GM21786 (cell line): ENCODE measurements around the gene PELI2.
A peak's percentile ranks its signal among the peaks of the same experiment; 100 is the strongest.

ENCODE experiments used
- ATAC-seq: cut with Tn5 transposase; IDR thresholded peaks from one replicate; pipeline ENCODE4 v1.9.1; 2021; ENCODE audit not compliant: unreplicated experiment

The PELI2 gene, protein sequence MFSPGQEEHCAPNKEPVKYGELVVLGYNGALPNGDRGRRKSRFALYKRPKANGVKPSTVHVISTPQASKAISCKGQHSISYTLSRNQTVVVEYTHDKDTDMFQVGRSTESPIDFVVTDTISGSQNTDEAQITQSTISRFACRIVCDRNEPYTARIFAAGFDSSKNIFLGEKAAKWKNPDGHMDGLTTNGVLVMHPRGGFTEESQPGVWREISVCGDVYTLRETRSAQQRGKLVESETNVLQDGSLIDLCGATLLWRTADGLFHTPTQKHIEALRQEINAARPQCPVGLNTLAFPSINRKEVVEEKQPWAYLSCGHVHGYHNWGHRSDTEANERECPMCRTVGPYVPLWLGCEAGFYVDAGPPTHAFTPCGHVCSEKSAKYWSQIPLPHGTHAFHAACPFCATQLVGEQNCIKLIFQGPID

DNA sequence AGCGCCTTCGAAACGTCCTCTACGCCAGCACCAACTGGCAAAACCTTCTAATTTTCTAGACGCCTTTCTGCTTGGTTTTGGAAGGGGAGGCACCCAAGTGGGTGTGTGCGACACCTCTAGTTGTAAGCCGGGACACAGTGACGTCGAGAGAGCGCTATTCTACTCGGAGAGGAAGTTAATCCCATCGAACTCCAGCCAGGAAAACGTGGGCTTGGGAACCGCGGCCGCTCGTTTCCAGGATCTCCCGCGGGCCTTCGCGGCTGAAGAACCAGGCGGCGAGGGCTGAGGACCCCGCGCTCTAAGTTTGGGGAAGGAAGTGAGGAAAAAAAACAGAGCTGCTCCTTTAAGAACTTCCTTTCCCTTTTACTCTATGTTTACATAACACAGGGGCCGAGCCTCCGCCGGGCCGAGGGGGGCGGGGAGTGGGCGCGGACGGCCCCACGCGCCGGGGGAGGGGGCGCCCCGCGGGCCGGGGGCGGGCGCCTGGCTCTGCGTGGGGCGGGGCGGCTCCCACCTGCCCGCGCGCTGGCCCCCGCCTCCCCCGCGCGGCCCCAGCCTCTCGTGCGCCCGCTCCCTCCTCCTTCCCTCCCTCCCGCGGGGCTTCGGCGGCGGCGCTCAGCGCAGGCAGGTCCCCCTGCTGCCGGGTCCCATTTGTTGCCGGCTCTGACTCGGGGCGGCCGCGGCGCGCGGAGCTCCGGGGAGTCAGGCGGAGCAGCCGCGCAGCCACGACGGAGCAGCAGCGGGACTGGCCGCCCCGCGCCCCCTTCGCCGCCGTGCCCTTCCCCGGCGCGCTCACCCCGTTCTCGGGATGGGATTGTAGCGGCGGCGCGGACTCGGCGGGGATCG, at the start of gene PELI2:
TSS of gene PELI2 (plus strand) at position 647 of the 846 bp plus-strand sequence. CDS start 250 bp downstream, outside the sequence.
- ATAC-seq, result peak; percentile 60

DNA sequence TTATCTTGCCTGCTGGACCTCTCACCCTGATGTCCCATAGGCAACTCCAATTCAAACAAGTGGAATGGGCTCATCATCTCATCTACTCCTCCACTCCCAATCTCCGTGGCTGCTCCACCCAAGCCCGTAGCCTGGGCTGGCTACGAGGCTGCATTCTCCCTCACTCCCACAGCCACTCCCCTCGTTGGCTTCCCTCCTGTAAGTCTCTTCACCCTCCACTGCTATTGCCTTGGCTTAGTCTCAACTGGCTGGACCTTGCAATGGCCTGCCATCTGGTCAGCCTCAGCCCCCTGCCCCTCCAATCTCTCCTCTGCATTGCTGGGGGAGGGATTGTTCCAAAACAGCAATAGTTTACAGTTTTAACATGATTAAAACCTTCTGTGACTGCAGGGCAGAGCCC, 44.4 kb upstream of the PELI2 start:
- ATAC-seq, result no peak

DNA sequence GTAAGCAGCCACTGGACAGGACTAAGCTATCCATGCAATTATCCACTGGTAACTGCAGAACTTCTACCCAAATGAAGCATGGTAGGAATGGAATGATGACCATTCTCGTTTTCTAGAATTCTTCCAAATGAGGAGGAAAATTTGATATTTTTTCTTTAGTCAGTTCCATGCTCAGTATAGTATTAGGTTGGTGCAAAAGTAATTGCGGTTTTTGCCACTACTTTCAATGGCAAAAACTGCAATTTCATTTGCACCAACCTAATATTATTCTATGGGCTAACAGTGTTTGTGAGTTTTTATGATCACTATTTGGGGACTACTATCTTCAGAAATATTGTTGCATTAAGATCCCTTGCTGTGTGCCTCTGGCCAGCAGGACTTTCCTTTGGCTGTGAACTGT, 42.9 kb upstream of the PELI2 start:
- ATAC-seq, result no peak

DNA sequence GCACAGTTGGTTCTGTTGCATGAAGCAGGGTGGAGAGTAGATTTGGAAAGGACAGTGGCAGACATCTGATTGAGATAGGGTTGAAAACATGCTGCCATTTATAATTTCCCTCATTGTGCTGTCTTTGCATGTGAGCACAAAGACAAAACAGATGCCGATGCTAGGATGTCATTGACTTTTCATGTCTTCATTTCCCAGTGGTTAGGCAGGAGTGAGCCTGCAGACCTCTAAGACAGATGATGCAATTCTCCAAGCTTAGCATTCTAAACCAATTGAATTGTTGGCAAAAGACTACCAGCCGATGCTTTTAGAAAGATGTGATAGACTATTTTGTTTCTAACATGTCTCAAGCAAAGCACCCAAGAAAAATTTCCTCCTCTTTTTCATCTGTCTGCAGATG, 37.1 kb upstream of the PELI2 start:
- ATAC-seq, result no peak

DNA sequence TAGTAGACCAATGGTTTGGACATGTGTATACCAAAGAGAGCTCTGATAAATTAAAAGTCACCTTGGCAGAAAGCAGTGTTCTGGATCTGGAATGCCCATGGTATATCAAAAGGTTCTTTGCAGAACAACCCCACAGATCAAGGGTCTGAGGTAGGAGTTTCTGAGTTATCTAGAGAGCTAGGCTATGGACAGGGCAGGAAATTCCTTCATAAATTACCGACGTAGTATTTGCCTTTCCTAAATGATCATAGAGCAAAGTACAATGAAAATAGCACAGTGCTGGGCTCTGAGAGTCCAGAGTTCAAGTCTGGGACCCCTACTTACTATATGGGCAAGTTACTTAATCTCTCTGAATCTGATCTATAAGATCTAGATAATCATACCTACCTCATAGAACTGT, 35.3 kb upstream of the PELI2 start:
- no peak for ATAC-seq

DNA sequence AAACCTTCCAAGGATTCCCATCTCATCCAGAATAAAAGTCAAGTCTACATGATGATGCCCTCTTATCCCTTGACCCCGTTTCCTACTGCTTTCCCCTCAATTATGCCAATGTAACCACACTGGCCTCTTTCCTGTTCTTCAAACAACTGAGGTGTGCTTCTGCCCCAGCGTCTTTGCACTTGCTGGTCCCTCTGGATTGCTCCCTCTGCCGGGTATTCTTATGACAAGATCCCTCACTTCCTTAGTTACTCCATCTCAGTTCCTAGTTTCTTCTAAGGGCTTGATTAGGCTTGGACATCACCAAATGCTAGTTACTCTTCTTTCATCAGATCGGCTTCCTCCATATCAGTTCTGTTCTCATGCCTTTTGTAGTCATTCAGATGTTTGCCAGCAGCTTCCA, 32.7 kb upstream of the PELI2 start:
- ATAC-seq, result no peak

DNA sequence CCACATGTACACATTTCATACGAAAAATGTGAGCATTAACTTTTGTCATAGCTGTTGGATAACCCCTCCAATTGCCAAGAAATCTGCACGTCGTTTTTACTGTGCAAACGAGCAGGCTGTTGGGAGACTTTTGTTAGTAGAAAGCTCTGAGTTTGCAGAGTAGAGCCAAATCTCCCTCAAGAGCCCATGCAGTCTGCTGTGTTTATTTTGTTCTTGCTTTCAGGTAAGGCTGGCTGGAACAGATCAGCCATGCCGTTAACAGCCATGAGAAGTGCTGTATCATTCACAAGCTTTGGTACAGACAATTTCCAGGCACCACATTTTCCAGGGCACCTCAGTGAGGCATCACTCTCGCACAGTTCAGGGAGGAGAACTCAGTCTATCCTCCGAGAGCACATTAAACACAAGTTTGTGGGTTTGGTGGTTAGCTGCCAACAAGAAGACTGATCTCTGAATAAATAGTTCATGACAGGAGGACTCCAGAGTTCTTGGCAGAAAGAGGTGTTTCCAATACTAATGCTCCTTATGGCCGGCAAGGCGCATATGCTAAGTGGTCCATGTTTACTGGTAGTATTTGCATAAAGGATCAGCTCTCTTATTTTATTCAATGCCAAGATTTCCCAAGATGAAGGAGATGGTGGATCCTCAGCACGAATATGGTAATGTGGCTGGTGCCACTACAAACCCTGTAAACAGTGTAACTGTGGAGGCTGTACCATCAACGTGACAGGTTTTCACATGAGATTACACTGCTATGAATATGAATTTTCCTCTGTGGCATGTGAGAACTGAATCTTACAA, 30.3 kb upstream of the PELI2 start:
- ATAC-seq, result no peak

DNA sequence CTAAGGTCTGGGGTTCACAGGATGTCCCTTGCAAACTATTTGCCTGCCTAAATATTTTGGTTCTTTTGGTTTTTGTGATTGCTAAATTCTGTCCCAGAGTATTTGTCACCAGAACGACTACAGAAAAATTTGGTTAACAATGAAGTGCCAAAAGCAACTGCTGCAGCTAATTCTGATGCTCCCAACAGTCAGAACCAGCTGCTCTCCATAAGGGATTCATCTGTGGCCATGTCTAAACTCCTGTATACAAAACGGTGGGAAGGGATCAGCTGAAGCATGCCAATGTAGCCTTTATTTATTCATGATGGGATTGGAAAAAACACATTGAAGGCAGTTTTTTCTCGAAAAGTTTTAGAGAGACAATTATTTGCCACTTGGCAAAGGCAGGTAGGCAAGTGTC, 29.3 kb upstream of the PELI2 start:
- no peak for ATAC-seq

DNA sequence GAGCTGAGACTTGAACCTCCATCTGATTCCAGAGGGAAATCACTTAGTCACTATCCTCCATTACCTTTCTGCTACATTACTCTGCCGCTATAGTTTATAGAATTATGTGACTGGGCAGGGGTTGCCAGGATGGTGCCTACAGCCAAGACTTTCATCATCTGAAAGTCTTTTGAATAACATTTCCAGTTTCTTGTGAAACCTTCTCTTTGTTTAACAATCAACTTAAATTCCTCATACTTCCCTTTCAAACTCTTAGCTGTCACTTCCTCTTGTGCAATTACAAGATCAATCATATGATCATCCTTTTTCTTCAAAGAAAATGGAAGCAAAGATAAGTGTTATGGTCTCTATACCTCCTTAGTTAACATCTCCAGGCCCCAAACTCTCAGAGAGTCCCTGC, 25.4 kb upstream of the PELI2 start:
- ATAC-seq, result no peak

DNA sequence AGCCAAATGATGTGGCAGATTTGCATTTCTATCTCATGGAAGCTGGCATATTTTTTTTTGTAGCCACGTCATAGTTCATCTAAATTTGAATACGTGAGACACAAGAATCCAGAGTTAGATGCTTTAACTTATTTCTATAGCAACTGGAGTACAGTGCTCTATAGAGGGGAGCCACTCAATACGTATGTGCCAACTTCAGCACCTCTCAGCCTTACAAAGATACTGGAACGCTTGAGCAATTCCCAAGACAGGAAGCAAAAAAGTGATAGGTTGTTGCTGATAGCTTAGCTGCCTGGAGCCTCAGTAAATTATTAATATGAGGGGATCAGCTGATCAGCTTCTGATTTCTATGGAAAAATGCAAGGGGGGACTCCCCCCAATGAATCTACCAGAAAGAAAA, 24.1 kb upstream of the PELI2 start:
- no peak for ATAC-seq

DNA sequence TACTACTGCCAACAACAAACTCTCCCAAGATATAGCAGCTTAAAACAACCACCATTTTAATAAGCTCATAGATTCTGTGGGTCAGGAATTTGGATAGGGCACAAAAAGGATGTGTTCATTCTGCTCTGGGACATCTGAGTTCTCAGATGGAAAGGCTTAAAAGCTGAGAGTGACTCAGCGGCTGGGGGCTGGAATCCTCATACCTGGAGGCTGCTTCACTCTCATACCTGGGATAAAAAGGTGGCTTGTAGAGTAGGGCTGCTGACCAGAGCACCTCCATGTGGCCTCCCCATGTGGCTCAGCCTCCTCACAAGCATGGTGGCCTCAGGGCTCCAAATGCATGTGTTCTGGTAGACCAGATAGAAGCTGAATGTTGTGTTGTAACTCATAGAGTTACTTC, 20.2 kb upstream of the PELI2 start:
- ATAC-seq, result no peak

DNA sequence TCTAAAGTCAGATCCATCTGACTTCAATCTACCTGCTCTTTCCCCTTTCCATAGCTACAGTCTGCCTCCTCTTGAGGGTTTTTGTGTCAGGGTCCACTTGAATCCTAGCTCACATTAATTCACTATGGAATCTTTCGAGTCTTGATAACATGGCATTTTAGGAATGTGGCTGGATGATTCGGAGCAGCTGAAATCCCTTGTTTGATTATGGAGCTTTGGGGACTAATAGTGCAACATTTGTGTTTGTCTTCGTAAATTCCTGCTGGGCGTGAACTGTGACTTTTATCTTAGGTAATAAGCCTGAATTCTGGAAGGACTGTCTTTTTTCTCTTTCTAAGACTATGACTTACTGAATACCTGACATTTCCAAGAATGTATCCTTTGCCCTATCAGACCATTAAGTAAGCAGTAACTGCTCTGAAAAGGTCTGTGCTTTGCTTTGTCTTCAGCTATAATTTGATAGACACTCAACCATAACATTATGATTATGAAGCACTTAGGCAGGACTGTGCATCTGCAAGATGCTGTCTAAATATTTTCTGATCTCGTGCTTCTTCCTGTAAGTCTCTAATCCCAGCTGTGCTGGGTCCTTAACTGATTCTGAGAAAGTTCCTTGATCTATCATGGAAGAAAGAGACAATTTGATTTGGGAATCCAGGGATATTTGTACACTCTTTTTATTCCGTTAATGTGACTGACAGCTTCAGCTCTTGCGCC, 19.0 kb upstream of the PELI2 start:
- ATAC-seq, result no peak

DNA sequence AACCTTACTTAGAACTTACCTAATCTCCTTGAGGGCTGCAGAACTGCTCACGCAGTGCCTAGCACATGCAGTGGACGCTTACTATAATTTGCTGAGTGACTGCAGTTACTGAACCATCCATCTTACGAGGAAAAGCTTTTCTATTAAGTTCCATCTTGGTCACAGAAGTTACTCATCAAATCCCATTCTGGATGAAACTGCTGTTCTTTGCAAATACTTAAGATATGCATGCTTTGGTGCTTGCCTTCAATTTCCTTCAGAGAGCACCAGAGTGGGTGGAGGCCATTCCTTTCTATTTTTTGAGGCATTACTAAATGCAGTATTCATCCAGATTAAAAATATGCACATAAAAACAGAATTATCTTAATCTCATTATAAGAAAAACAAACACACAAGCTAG, 17.7 kb upstream of the PELI2 start:
- ATAC-seq, result no peak

DNA sequence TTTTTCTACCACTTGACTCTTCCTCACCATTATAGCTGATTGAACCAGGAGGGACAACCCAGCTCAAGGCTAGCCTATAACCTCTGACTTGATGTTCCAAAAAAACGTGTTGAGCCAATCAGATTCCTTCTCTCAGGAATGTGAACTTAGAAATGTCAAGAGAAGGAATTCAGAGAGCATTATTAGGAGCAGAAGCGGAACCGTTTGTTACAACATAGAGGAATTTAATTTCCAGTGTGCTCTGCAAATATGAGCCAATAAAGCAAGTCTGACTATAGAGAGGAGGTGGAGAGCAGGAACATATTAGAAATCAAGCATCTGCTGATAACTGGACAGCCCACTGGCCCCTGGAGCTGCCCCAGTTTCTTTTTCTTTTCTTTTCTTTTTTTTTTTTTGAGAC, 15.3 kb upstream of the PELI2 start:
- no peak for ATAC-seq

DNA sequence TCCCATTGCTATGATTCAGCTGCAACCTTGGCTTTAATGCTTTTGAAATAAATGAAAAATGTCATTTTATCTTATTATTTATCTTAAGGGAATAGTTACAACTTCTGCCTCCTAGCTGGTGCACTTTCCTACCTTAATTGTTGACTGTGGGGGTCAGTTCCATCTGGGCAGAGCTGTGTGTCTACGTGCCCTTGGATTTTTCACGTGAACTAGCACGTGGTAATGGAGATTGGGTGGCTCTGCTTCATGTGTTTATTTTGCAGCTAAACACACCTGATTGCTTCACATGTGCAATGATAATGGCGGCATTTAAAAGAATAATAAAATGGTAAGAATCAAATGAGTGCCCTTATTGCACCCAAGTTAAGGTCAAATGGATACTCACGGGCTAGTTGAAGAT, 10.6 kb upstream of the PELI2 start:
- ATAC-seq, result no peak

DNA sequence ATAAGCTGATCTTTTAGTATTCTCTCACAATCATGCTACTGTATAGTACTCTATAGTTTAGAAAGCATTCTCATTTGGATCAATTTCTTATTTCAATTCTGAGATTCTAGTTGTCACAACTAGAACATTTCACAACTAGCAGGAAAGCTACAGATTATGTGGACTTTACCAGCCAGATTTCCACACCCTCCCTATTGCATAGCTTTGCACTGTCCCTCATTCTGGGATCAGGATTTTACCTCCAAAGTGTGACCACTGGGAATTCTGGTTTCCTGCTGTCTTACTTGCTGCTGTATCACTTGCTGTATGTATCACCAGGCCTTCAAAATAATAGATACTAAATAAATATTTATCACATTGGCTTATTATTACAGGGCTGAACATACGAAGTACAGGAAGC, 10.2 kb upstream of the PELI2 start:
- no peak for ATAC-seq

DNA sequence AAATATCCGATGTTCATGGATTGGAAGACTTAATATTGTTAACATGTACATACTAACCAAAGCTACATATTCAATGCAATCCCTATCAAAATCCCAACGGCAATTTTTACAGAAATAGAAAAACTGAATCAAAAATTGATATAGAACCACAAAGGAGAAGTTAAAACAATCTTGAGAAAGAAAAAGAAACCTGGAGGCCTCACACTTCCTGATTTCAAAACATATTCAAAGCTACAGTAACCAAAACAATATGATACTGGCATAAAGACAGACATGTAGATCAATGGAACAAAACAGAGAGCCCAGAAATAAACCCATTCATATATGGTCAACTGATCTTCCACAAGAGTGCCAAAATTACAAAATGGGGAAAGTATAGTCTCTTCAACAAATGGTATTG, 5.4 kb upstream of the PELI2 start:
- ATAC-seq, result no peak

DNA sequence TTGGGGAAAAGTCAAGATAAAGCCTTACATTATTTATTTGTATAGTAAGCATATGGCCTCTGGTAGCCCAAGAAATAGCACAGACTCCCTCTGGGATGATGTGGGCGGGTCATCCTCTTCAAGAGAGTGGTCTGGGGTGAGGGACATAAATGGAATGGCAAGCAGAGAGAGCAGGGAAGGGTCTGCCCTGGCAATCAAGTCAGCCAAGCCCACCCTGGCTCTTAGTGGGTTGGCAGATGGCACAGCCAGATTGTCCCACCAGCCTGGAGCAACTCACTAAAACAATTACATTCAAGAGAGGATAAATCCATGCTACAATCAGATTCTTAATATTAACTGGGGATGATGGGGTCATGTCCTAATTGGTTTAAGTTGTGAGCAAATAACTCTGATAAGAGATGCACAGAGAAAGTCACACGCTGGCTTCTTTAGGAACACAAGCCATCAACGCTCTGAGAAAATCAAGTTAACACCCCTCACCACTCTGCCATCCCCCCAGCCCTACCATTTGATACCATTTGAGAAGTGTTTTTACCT, 2.8 kb upstream of the PELI2 start:
- no peak for ATAC-seq

DNA sequence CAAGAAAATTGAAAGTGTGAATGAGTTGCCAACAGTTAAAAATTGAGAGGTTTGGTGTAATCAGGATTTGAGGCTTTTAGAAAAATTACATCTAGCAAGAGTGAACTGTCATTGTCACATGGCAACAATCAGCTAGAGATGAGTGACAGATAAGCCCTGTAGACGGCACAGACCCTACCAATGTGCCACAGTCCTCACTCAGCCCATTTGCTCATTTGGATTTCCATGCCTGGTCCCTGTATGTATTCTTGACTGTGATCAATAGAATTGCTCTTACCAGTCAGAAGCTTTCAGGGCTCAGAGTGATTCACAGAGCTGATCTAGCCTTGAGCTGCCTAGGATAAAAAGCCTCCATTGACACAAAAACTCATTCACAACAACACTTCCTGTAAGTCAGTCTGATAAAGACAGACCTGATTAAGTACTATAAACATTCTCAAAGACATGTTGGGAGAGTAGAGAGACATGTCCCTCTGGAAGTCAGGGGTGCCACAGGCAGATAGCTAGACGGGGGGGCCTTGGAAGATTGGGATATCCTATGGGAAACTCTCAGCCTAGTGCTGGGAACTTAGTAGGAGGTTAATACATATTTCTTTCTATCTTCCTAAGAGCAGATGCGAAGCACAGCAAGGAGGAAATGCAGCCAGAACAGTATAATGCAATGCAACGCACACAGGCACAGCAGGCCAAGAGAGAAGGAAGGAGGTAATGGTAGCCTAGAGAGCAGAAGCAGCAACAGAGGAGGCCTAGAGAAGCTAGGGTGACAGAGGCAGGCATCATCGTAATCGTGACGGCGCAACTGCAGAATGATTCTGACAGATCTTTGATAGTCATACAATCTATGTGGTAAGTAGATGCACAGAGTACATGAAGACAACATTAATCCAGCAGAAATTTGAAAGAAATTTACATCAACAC, 2.0 kb upstream of the PELI2 start:
- no peak for ATAC-seq
